NB4 (cell line): ENCODE results near the gene ITSN1.

Experiments used
- CTCF ChIP-seq: IDR thresholded peaks from one replicate; pipeline ENCODE4 v1.5.1; 2012; ENCODE audit warnings: low read depth, low read length
- POLR2A ChIP-seq: IDR thresholded peaks from 2 replicates; pipeline ENCODE4 v1.6.1; 2011; ENCODE audit warnings: mild to moderate bottlenecking; ENCODE audit not compliant: insufficient read length; ENCODE audit errors: extremely low read depth

- no peak for TF ChIP-seq POLR2A
- no peak for TF ChIP-seq CTCF
Observed at GRCh38 chr21:33673473-33673872, 31.2 kb downstream of the ITSN1 start.
